CD4-positive, alpha-beta T cell treated with Interferon alpha-2 for 1 hour (primary cell): ENCODE data around the gene ZNF469.

Experiments used
- DNase-seq, 2 donors: peaks; one replicate each; pipeline ENCODE4 v3.0.0-alpha.2; 2020 to 2022

ZNF469 gene

GRCh38 chr16:88382491-88383400, at the start of gene ZNF469:
ZNF469 (plus strand) TSS chr16:88382959; CDS start chr16:88427471, 44,512 bp downstream.
- DNase-seq: no peak

- DNase-seq: no peak
Observed at GRCh38 chr16:88333848-88334777, 48.6 kb upstream of the ZNF469 start.

- no peak for DNase-seq
Observed at GRCh38 chr16:88334778-88335720, 47.7 kb upstream of the ZNF469 start.

GRCh38 chr16:88337021-88337420, 45.7 kb upstream of the ZNF469 start:
- DNase-seq: no peak

GRCh38 chr16:88337538-88337937, 45.2 kb upstream of the ZNF469 start:
- DNase-seq: no peak

GRCh38 chr16:88338111-88338510, 44.6 kb upstream of the ZNF469 start:
- DNase-seq: no peak

GRCh38 chr16:88338896-88339295, 43.9 kb upstream of the ZNF469 start:
- DNase-seq: no peak

- no peak for DNase-seq
Observed at GRCh38 chr16:88339930-88340754, 42.6 kb upstream of the ZNF469 start.

GRCh38 chr16:88340755-88341150, 42.0 kb upstream of the ZNF469 start:
- no peak for DNase-seq

GRCh38 chr16:88341551-88342290, 41.0 kb upstream of the ZNF469 start:
- DNase-seq: no peak

GRCh38 chr16:88342491-88342890, 40.3 kb upstream of the ZNF469 start:
- no peak for DNase-seq

GRCh38 chr16:88343271-88343791, 39.4 kb upstream of the ZNF469 start:
- DNase-seq: no peak

- DNase-seq: no peak
Observed at GRCh38 chr16:88344411-88345030, 38.2 kb upstream of the ZNF469 start.

GRCh38 chr16:88345031-88345720, 37.6 kb upstream of the ZNF469 start:
- DNase-seq: no peak

GRCh38 chr16:88345721-88346560, 36.8 kb upstream of the ZNF469 start:
- no peak for DNase-seq

GRCh38 chr16:88346680-88347505, 35.9 kb upstream of the ZNF469 start:
- no peak for DNase-seq

- DNase-seq: peak; percentile 1 to 16
Observed at GRCh38 chr16:88347656-88348376, 34.9 kb upstream of the ZNF469 start.
